ENCODE measurements around the gene MAD1L1.

The MAD1L1 gene

GRCh38 chr7:2280424-2280823, 47.7 kb upstream of the MAD1L1 start:
- TF ChIP-seq CTCF (IDR thresholded peaks at IDR 0.05; ENCODE audit: insufficient read depth, low read length, poor library complexity, severe bottlenecking): no peak
- TF ChIP-seq EZH2phosphoT487 (conservative IDR thresholded peaks at IDR 0.05; ENCODE audit: low read length): no peak
- H3K9ac ChIP-seq (ENCODE audit: low read length): no peak overlapping the region
- H3K4me2 ChIP-seq (ENCODE audit: low read depth, low read length, poor library complexity, severe bottlenecking): no peak overlapping the region
- H3K27ac ChIP-seq (ENCODE audit: low read depth, low read length): no peak overlapping the region
- no peaks in the 10 kb centered on the region; the same call in 1 of the 2 replicates for H4K20me1 ChIP-seq (ENCODE audit: low read depth, low read length)
- H3K4me3 ChIP-seq (ENCODE audit: insufficient read depth, low read length, poor library complexity, severe bottlenecking): no peak overlapping the region
- no peaks in the 10 kb centered on the region for H3K9me2 ChIP-seq (replicated peaks; ENCODE audit: insufficient read depth, low read length)
- H3K9me3 ChIP-seq (ENCODE audit: insufficient read depth, low read length): no peaks in the 10 kb centered on the region
- H3K27me3 ChIP-seq (ENCODE audit: low read length): no peaks in the 10 kb centered on the region
- H3K79me2 ChIP-seq (ENCODE audit: insufficient read depth, low read length): peaks cover 40% of the 10 kb centered on the region
- H3K36me3 ChIP-seq (ENCODE audit: low read length): no peaks in the 10 kb centered on the region
- H3F3A ChIP-seq (ENCODE audit: insufficient read depth): peaks cover 7% of the 10 kb centered on the region; the same call in 1 of the 2 replicates
- no peak overlapping the region for H2AFZ ChIP-seq (ENCODE audit: low read depth, low read length, severe bottlenecking)

DNA sequence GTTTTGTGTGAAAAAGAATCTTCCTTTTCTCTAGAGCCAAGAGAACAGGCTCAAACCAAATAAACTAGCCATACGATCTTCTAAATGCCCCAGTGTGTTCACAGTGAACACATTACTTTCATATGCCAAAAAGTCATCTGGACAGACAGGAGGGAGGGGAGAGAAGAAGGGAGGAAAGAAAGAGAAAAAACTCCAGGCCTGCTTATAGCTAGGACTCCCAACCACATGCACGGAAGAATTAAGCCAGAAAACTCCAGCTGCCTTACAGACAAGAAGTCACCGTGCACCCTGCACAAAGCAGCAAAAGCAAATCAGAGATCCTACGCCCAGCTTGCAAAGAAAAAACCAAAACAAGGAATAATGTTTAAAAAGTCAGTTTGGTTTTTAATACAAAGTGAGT, 47.2 kb upstream of the MAD1L1 start:
- Histone ChIP-seq H3K9me3 (ENCODE audit: insufficient read depth, low read length) (no peaks in the 10 kb centered on the region), H2AFZ (ENCODE audit: low read depth, low read length, severe bottlenecking) (no peak overlapping the region)

GRCh38 chr7:2278026-2278425, 45.3 kb upstream of the MAD1L1 start:
- Histone ChIP-seq H3K27me3 (ENCODE audit: low read length) (no peaks in the 10 kb centered on the region), H4K20me1 (ENCODE audit: low read depth, low read length) (no peaks in the 10 kb centered on the region; the same call in 1 of the 2 replicates), H3K27ac (ENCODE audit: low read depth, low read length) (no peak overlapping the region), H3K79me2 (ENCODE audit: insufficient read depth, low read length) (peaks cover 30% of the 10 kb centered on the region), H2AFZ (ENCODE audit: low read depth, low read length, severe bottlenecking) (no peak overlapping the region), H3K4me2 (ENCODE audit: low read depth, low read length, poor library complexity, severe bottlenecking) (no peak overlapping the region), H3K4me3 (ENCODE audit: insufficient read depth, low read length, poor library complexity, severe bottlenecking) (no peak overlapping the region), H3K9me2 (replicated peaks; ENCODE audit: insufficient read depth, low read length) (no peaks in the 10 kb centered on the region), H3K9me3 (ENCODE audit: insufficient read depth, low read length) (no peaks in the 10 kb centered on the region), H3F3A (ENCODE audit: insufficient read depth) (peaks cover 7% of the 10 kb centered on the region; the same call in 1 of the 2 replicates), H3K36me3 (ENCODE audit: low read length) (no peaks in the 10 kb centered on the region), H3K9ac (ENCODE audit: low read length) (no peak overlapping the region)
- TF ChIP-seq EZH2phosphoT487 (conservative IDR thresholded peaks at IDR 0.05; ENCODE audit: low read length): no peak
- no peak for TF ChIP-seq CTCF (IDR thresholded peaks at IDR 0.05; ENCODE audit: insufficient read depth, low read length, poor library complexity, severe bottlenecking)

More for the DNA sequence above, 47.2 kb upstream of the MAD1L1 start:
- Histone ChIP-seq H3K4me3 (ENCODE audit: insufficient read depth, low read length, poor library complexity, severe bottlenecking) (no peak overlapping the region), H4K20me1 (ENCODE audit: low read depth, low read length) (no peaks in the 10 kb centered on the region; the same call in 1 of the 2 replicates), H3K27me3 (ENCODE audit: low read length) (no peaks in the 10 kb centered on the region), H3K9ac (ENCODE audit: low read length) (no peak overlapping the region), H3K79me2 (ENCODE audit: insufficient read depth, low read length) (peaks cover 36% of the 10 kb centered on the region), H3F3A (ENCODE audit: insufficient read depth) (peaks cover 7% of the 10 kb centered on the region; the same call in 1 of the 2 replicates), H3K27ac (ENCODE audit: low read depth, low read length) (no peak overlapping the region), H3K4me2 (ENCODE audit: low read depth, low read length, poor library complexity, severe bottlenecking) (no peak overlapping the region), H3K36me3 (ENCODE audit: low read length) (no peaks in the 10 kb centered on the region), H3K9me2 (replicated peaks; ENCODE audit: insufficient read depth, low read length) (no peaks in the 10 kb centered on the region)
- TF ChIP-seq EZH2phosphoT487 (conservative IDR thresholded peaks at IDR 0.05; ENCODE audit: low read length) (no peak), CTCF (IDR thresholded peaks at IDR 0.05; ENCODE audit: insufficient read depth, low read length, poor library complexity, severe bottlenecking) (no peak)
